Forelimb muscle (tissue), 1 donor: ENCODE data around the gene ROPN1. TPM values are rescaled to one million over a fixed set of nuclear protein-coding genes. Genes with fewer than 3 reads are reported as not detected.
"Not testable (repeated sequence)": the region's sequence is repeated elsewhere in the genome, so short reads cannot be mapped to it uniquely, and the experiment has no call there.

ENCODE experiments used
- DNase-seq: peaks from one replicate; pipeline ENCODE4 v3.0.0-alpha.2; 2013; ENCODE audit warnings: low read depth
- polyA plus RNA-seq: library from polyadenylated mRNA; unstranded; fragments of 120-200 nt; gene quantifications from one replicate; pipeline ENCODE4 v1.2.1, GENCODE V29; 2013; ENCODE audit not compliant: insufficient read length

ROPN1 gene
- polyA plus RNA-seq, 1 donor = 0.09 TPM

- DNase-seq = no peak
Observed at GRCh38 chr3:123997543-123997942, 5.6 kb upstream of the ROPN1 start.

GRCh38 chr3:123993818-123994217, 1.9 kb upstream of the ROPN1 start:
- no peak for DNase-seq

GRCh38 chr3:123986427-123986826, 5.5 kb downstream of the ROPN1 start:
- no peak for DNase-seq

GRCh38 chr3:123984957-123985356, 7.0 kb downstream of the ROPN1 start:
- DNase-seq = no peak

- DNase-seq = no peak
Observed at GRCh38 chr3:123984350-123984749, 7.6 kb downstream of the ROPN1 start.

- not testable (repeated sequence) for DNase-seq
Observed at GRCh38 chr3:123981317-123981716, 10.6 kb downstream of the ROPN1 start.

GRCh38 chr3:123980539-123980938, 11.4 kb downstream of the ROPN1 start:
- no peak for DNase-seq

GRCh38 chr3:123979525-123980501, 12.1 kb downstream of the ROPN1 start:
- not testable (repeated sequence) for DNase-seq

- not testable (repeated sequence) for DNase-seq
Observed at GRCh38 chr3:123976904-123977303, 15.0 kb downstream of the ROPN1 start.

GRCh38 chr3:123976181-123976898, 15.6 kb downstream of the ROPN1 start:
- DNase-seq = not testable (repeated sequence)

- DNase-seq = not testable (repeated sequence)
Observed at GRCh38 chr3:123975030-123975429, 16.9 kb downstream of the ROPN1 start.

GRCh38 chr3:123971406-123971805, 20.5 kb downstream of the ROPN1 start:
- DNase-seq = no peak

GRCh38 chr3:123967260-123967659, 24.7 kb downstream of the ROPN1 start:
- DNase-seq = not testable (repeated sequence)

- DNase-seq = not testable (repeated sequence)
Observed at GRCh38 chr3:123966799-123967198, 25.1 kb downstream of the ROPN1 start.

- not testable (repeated sequence) for DNase-seq
Observed at GRCh38 chr3:123964793-123965192, 27.1 kb downstream of the ROPN1 start.

GRCh38 chr3:123961508-123961856, 30.4 kb downstream of the ROPN1 start:
- no peak for DNase-seq

- DNase-seq = peak; percentile 89
Observed at GRCh38 chr3:123960781-123961507, 31.0 kb downstream of the ROPN1 start, which contains the start of gene CCDC14. TSS of gene CCDC14 (minus strand) at chr3:123961229. CDS start at chr3:123961173, 56 bp downstream.

- DNase-seq = no peak
Observed at GRCh38 chr3:123953735-123954134, 38.2 kb downstream of the ROPN1 start.

GRCh38 chr3:123952844-123953520, 38.9 kb downstream of the ROPN1 start:
- no peak for DNase-seq

- DNase-seq = no peak
Observed at GRCh38 chr3:123951522-123952447, 40.1 kb downstream of the ROPN1 start.
